Measurements from ENCODE around the gene PHF21B.
A peak's percentile ranks its signal among the peaks of the same experiment; 100 is the strongest.

Gene PHF21B

GRCh38 chr22:44892803-44893730 is 116.7 kb downstream of the PHF21B start:
- Histone ChIP-seq H3K36me3 (ENCODE audit: control insufficient read depth in 1 of 2, insufficient read depth in 2 of 2, low read depth in 1 of 2, low read length in 2 of 2) (no peaks in the 10 kb centered on the region), H3K23ac (ENCODE audit: low read length in 2 of 2) (no peak overlapping the region), H3K79me1 (replicated peaks; ENCODE audit: low read length, poor library complexity, severe bottlenecking) (no peaks in the 10 kb centered on the region), H3K18ac (ENCODE audit: low read depth in 1 of 2, low read length in 2 of 2) (no peak overlapping the region), H3K4me2 (ENCODE audit: low read length, poor library complexity, severe bottlenecking) (no peak overlapping the region), H3K4ac (ENCODE audit: low read depth in 1 of 2, low read length in 2 of 2) (no peak overlapping the region), H3K9ac (ENCODE audit: low read length) (no peak overlapping the region), H4K91ac (ENCODE audit: low read length) (peak overlapping the region; percentile 5), H3K27me3 (ENCODE audit: control insufficient read depth in 1 of 2, insufficient read depth in 1 of 2, low read length in 2 of 2) (peaks cover 16 to 20% of the 10 kb centered on the region in 2 experiments), H3K4me3 (ENCODE audit: insufficient read depth in 1 of 2, low read depth in 1 of 2, low read length in 2 of 2) (peak overlapping the region in 1 of 2 experiments; percentile 23), H2BK5ac (ENCODE audit: low read depth, low read length, poor library complexity, severe bottlenecking) (no peak overlapping the region), H3K27ac (ENCODE audit: low read length, poor library complexity, severe bottlenecking) (no peak overlapping the region), H2BK120ac (ENCODE audit: low read depth, low read length) (no peak overlapping the region), H2AK5ac (ENCODE audit: low read length, severe bottlenecking) (no peak overlapping the region), H4K8ac (ENCODE audit: low read length) (no peak overlapping the region), H2AFZ (ENCODE audit: low read depth, low read length) (no peak overlapping the region), H2BK15ac (ENCODE audit: low read depth, poor library complexity, severe bottlenecking) (no peak overlapping the region), H2BK12ac (ENCODE audit: low read length in 2 of 2) (no peak overlapping the region), H3K4me1 (ENCODE audit: control insufficient read depth, insufficient read depth, low read depth, low read length) (no peaks in the 10 kb centered on the region), H3K14ac (ENCODE audit: low read length in 2 of 2) (no peak overlapping the region), H3K9me3 (ENCODE audit: control insufficient read depth, low read length) (no peaks in the 10 kb centered on the region)
- WGBS: 84% methylated on average over 20 of the region's 20 CpGs
- DNase-seq: no peak

DNA sequence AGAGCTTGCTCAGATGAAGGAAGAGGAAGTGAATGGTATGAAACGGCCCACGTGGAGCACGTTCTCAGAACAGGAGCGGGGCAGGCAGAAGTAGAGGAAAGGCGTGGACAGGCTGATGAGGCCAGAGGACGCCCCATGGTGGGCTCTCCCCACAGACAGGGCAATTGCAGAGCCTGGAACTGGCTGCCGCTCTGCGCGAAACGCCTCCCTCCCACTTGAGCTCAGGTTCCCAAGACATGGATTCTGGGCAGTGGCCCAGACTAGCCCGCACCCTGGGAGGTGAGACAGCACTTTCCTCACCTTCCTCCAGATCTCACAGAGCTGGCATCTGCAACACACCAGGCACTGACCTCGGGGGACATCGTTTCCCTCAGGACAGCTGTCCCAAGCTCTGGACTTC is 117.6 kb downstream of the PHF21B start:
- H3K4me2 ChIP-seq (ENCODE audit: low read length, poor library complexity, severe bottlenecking): no peak overlapping the region
- H2AFZ ChIP-seq (ENCODE audit: low read depth, low read length): no peak overlapping the region
- no peaks in the 10 kb centered on the region for H3K79me1 ChIP-seq (replicated peaks; ENCODE audit: low read length, poor library complexity, severe bottlenecking)
- H2BK12ac ChIP-seq (ENCODE audit: low read length in 2 of 2): no peak overlapping the region
- H3K27ac ChIP-seq (ENCODE audit: low read length, poor library complexity, severe bottlenecking): no peak overlapping the region
- H3K9ac ChIP-seq (ENCODE audit: low read length): no peak overlapping the region
- no peak overlapping the region for H3K18ac ChIP-seq (ENCODE audit: low read depth in 1 of 2, low read length in 2 of 2)
- H2BK15ac ChIP-seq (ENCODE audit: low read depth, poor library complexity, severe bottlenecking): no peak overlapping the region
- no peak overlapping the region for H4K8ac ChIP-seq (ENCODE audit: low read length)
- H2BK120ac ChIP-seq (ENCODE audit: low read depth, low read length): no peak overlapping the region
- DNase-seq: no peak
- peaks cover 16 to 20% of the 10 kb centered on the region in 2 experiments for H3K27me3 ChIP-seq (ENCODE audit: control insufficient read depth in 1 of 2, insufficient read depth in 1 of 2, low read length in 2 of 2)
- no peak overlapping the region for H2AK5ac ChIP-seq (ENCODE audit: low read length, severe bottlenecking)
- WGBS: 80% methylated on average over 13 of the region's 13 CpGs
- no peaks in the 10 kb centered on the region for H3K4me1 ChIP-seq (ENCODE audit: control insufficient read depth, insufficient read depth, low read depth, low read length)
- no peak overlapping the region for H3K4me3 ChIP-seq (ENCODE audit: insufficient read depth in 1 of 2, low read depth in 1 of 2, low read length in 2 of 2)
- no peak overlapping the region for H2BK5ac ChIP-seq (ENCODE audit: low read depth, low read length, poor library complexity, severe bottlenecking)
- H3K36me3 ChIP-seq (ENCODE audit: control insufficient read depth in 1 of 2, insufficient read depth in 2 of 2, low read depth in 1 of 2, low read length in 2 of 2): no peaks in the 10 kb centered on the region
- no peak overlapping the region for H3K14ac ChIP-seq (ENCODE audit: low read length in 2 of 2)
- no peak overlapping the region for H4K91ac ChIP-seq (ENCODE audit: low read length)
- H3K9me3 ChIP-seq (ENCODE audit: control insufficient read depth, low read length): no peaks in the 10 kb centered on the region
- H3K4ac ChIP-seq (ENCODE audit: low read depth in 1 of 2, low read length in 2 of 2): no peak overlapping the region
- no peak overlapping the region for H3K23ac ChIP-seq (ENCODE audit: low read length in 2 of 2)

DNA sequence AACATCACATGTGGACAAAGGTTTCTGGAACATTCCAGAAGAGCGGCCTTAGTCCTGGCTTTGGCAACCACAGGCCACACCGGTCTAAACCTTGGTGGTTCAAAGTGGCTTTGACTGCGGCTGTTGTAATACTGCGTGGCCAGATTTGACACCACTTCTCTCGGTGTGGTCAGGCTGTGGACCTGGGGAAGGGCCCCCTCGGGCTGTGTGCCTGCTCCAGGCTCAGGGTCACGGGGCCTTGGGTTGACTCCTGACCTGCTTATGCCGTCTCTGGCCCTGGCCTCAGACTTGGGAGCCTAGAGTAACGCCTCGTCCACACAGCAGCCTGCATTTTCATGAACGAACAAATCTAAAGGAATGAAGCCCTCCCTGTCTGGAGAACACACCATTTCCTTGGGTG is 118.0 kb downstream of the PHF21B start:
- WGBS: 82% methylated on average over 11 of the region's 11 CpGs
- Histone ChIP-seq H2BK12ac (ENCODE audit: low read length in 2 of 2) (no peak overlapping the region), H4K91ac (ENCODE audit: low read length) (no peak overlapping the region), H3K23ac (ENCODE audit: low read length in 2 of 2) (no peak overlapping the region), H3K4me2 (ENCODE audit: low read length, poor library complexity, severe bottlenecking) (no peak overlapping the region), H3K18ac (ENCODE audit: low read depth in 1 of 2, low read length in 2 of 2) (no peak overlapping the region), H3K4me3 (ENCODE audit: insufficient read depth in 1 of 2, low read depth in 1 of 2, low read length in 2 of 2) (no peak overlapping the region), H4K8ac (ENCODE audit: low read length) (no peak overlapping the region), H3K4me1 (ENCODE audit: control insufficient read depth, insufficient read depth, low read depth, low read length) (no peaks in the 10 kb centered on the region), H3K14ac (ENCODE audit: low read length in 2 of 2) (no peak overlapping the region), H2AFZ (ENCODE audit: low read depth, low read length) (no peak overlapping the region), H3K4ac (ENCODE audit: low read depth in 1 of 2, low read length in 2 of 2) (no peak overlapping the region), H2AK5ac (ENCODE audit: low read length, severe bottlenecking) (no peak overlapping the region), H3K27me3 (ENCODE audit: control insufficient read depth in 1 of 2, insufficient read depth in 1 of 2, low read length in 2 of 2) (peaks cover 16 to 20% of the 10 kb centered on the region in 2 experiments), H3K9ac (ENCODE audit: low read length) (no peak overlapping the region), H3K9me3 (ENCODE audit: control insufficient read depth, low read length) (no peaks in the 10 kb centered on the region), H3K27ac (ENCODE audit: low read length, poor library complexity, severe bottlenecking) (no peak overlapping the region), H2BK120ac (ENCODE audit: low read depth, low read length) (no peak overlapping the region), H2BK15ac (ENCODE audit: low read depth, poor library complexity, severe bottlenecking) (no peak overlapping the region), H2BK5ac (ENCODE audit: low read depth, low read length, poor library complexity, severe bottlenecking) (no peak overlapping the region), H3K79me1 (replicated peaks; ENCODE audit: low read length, poor library complexity, severe bottlenecking) (no peaks in the 10 kb centered on the region), H3K36me3 (ENCODE audit: control insufficient read depth in 1 of 2, insufficient read depth in 2 of 2, low read depth in 1 of 2, low read length in 2 of 2) (no peaks in the 10 kb centered on the region)
- DNase-seq: no peak

DNA sequence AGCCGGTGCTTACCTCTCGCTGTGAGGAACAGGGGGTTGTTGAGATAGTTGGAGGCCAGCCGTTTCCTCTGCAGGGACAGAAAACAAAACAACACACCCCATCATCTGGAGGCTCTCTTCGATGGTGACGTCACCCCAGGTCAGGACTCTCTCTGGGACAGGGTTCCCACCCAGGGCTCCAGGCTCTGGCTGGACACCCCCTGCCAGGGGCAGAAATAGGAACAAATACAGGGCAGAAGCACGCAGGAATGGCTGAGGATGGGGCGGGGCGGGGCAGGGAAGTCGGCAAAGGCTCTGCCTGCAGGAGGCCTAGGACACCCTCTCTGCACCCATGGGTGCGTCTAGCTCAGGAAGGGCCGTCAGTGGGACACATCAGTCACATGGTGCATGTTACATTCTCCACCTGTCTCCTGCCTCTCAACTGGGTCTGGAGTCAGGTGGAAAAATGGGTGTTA is 118.5 kb downstream of the PHF21B start:
- no peak overlapping the region for H3K27ac ChIP-seq (ENCODE audit: low read length, poor library complexity, severe bottlenecking)
- H3K4ac ChIP-seq (ENCODE audit: low read depth in 1 of 2, low read length in 2 of 2): no peak overlapping the region
- H4K91ac ChIP-seq (ENCODE audit: low read length): no peak overlapping the region
- DNase-seq: no peak
- no peak overlapping the region for H3K18ac ChIP-seq (ENCODE audit: low read depth in 1 of 2, low read length in 2 of 2)
- H3K14ac ChIP-seq (ENCODE audit: low read length in 2 of 2): no peak overlapping the region
- H3K79me1 ChIP-seq (replicated peaks; ENCODE audit: low read length, poor library complexity, severe bottlenecking): no peaks in the 10 kb centered on the region
- no peak overlapping the region for H2AFZ ChIP-seq (ENCODE audit: low read depth, low read length)
- no peak overlapping the region for H3K4me3 ChIP-seq (ENCODE audit: insufficient read depth in 1 of 2, low read depth in 1 of 2, low read length in 2 of 2)
- no peak overlapping the region for H2BK120ac ChIP-seq (ENCODE audit: low read depth, low read length)
- 93% methylated on average over 9 of the region's 11 CpGs for WGBS
- no peak overlapping the region for H3K9ac ChIP-seq (ENCODE audit: low read length)
- no peak overlapping the region for H4K8ac ChIP-seq (ENCODE audit: low read length)
- peaks cover 16 to 20% of the 10 kb centered on the region in 2 experiments for H3K27me3 ChIP-seq (ENCODE audit: control insufficient read depth in 1 of 2, insufficient read depth in 1 of 2, low read length in 2 of 2)
- no peak overlapping the region for H2BK12ac ChIP-seq (ENCODE audit: low read length in 2 of 2)
- H2AK5ac ChIP-seq (ENCODE audit: low read length, severe bottlenecking): no peak overlapping the region
- no peaks in the 10 kb centered on the region for H3K9me3 ChIP-seq (ENCODE audit: control insufficient read depth, low read length)
- H3K23ac ChIP-seq (ENCODE audit: low read length in 2 of 2): no peak overlapping the region
- no peak overlapping the region for H3K4me2 ChIP-seq (ENCODE audit: low read length, poor library complexity, severe bottlenecking)
- H2BK5ac ChIP-seq (ENCODE audit: low read depth, low read length, poor library complexity, severe bottlenecking): no peak overlapping the region
- H2BK15ac ChIP-seq (ENCODE audit: low read depth, poor library complexity, severe bottlenecking): no peak overlapping the region
- H3K4me1 ChIP-seq (ENCODE audit: control insufficient read depth, insufficient read depth, low read depth, low read length): no peaks in the 10 kb centered on the region
- H3K36me3 ChIP-seq (ENCODE audit: control insufficient read depth in 1 of 2, insufficient read depth in 2 of 2, low read depth in 1 of 2, low read length in 2 of 2): no peaks in the 10 kb centered on the region

Measured in mesenchymal stem cell (in vitro differentiated cells and primary cell).